Lower leg skin (tissue), 3 donors: Measurements from ENCODE around the gene MBD3L3.

Experiments used
- POLR2A ChIP-seq, 2 donors: fragments of 450-650 bp; IDR thresholded peaks; one replicate each; pipeline ENCODE4 v1.6.1; 2016 to 2017; ENCODE audit warnings: antibody characterized with exemption in 2 of 2, mild to moderate bottlenecking in 1 of 2, moderate library complexity in 1 of 2
- TF ChIP-seq, protein P1 (sequence below), 3 donors: fragments of 450-650 bp; IDR thresholded peaks; one replicate each; pipeline ENCODE4 v1.5.1; 2016; ENCODE audit warnings: antibody characterized with exemption in 3 of 3, mild to moderate bottlenecking in 3 of 3, moderate library complexity in 2 of 3

DNA sequence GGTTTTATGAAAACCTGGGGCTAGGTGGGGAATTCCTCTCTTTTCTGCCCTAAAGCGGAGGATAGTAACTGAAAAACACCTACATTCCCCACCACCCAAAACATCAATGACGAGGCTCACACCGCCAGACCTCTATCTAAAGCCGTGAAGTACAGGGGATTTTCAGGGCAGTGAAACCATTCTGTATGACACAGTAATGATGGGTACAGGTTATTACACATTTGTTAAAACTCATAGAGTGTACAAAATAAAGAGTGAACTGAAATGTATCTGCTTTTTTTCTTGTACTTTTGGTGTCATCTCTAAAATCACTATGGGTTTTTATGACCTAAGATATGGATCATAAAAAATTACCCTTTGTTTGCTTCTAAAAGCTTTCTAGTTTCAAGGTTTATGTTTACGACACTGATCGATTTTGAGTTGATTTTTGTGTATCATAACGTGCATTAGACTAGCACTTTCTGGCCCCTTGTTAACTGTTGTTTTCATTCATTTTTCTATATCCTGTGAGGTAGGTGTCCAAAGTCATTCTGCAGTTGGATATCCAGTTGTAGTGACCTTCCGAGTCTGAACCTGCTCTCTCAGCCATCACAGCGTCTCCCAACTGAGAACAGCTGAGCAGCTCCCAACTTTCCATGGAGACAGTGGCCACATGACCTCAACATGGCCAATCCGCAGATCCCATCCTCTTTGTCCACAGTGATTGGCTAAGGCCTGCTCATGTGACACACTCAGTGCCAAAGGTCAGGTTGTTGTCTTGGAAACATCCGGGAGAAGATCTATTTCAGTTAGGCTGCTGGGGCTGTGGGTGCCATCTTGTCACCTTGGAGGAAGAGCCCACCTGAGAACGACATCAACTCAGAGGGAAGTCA, 47.5 kb downstream of the MBD3L3 start:
- TF ChIP-seq, protein P1, sequence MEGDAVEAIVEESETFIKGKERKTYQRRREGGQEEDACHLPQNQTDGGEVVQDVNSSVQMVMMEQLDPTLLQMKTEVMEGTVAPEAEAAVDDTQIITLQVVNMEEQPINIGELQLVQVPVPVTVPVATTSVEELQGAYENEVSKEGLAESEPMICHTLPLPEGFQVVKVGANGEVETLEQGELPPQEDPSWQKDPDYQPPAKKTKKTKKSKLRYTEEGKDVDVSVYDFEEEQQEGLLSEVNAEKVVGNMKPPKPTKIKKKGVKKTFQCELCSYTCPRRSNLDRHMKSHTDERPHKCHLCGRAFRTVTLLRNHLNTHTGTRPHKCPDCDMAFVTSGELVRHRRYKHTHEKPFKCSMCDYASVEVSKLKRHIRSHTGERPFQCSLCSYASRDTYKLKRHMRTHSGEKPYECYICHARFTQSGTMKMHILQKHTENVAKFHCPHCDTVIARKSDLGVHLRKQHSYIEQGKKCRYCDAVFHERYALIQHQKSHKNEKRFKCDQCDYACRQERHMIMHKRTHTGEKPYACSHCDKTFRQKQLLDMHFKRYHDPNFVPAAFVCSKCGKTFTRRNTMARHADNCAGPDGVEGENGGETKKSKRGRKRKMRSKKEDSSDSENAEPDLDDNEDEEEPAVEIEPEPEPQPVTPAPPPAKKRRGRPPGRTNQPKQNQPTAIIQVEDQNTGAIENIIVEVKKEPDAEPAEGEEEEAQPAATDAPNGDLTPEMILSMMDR (IDR thresholded peaks at IDR 0.05): no peak
- no peak for TF ChIP-seq POLR2A (IDR thresholded peaks at IDR 0.05)
